ENCODE data around the gene PTGES3. TPM values are rescaled to one million over a fixed set of nuclear protein-coding genes. Genes with fewer than 3 reads are reported as not detected.

Gene PTGES3
- total RNA-seq, 1 experiment from 2014 or later, result 435 TPM

GRCh38 chr12:56694161-56694560 is 6.1 kb upstream of the PTGES3 start:
- Mint-ChIP-seq H3K4me1 (peaks cover 10 to 14% of the 10 kb centered on the region in 2 experiments), H3K4me3 (no peak overlapping the region), H3K27ac (no peak overlapping the region), H3K9me3 (no peaks in the 10 kb centered on the region), H3K36me3 (ENCODE audit: insufficient read depth in 1 of 3, low read depth in 3 of 3) (no peaks in the 10 kb centered on the region), H3K27me3 (ENCODE audit: low read depth) (peaks cover 1% of the 10 kb centered on the region; the same call in 1 of the 2 replicates)
- H3K14ac ChIP-seq (ENCODE audit: insufficient read depth, low read length), result no peak overlapping the region
- H3K9ac ChIP-seq (ENCODE audit: extremely low read depth, insufficient read length, low read length), result no peak overlapping the region
- H3K4ac ChIP-seq (ENCODE audit: low read depth, low read length), result no peak overlapping the region
- H2BK5ac ChIP-seq (ENCODE audit: insufficient read length, low read length), result no peak overlapping the region
- WGBS (ENCODE audit: extremely low coverage, insufficient read length, low lambda C conversion rate), result no CpG with 5 or more reads among the region's 5 CpGs
- no peak overlapping the region for H2BK120ac ChIP-seq (ENCODE audit: low read depth, low read length, poor library complexity, severe bottlenecking)
- no peak overlapping the region for H2BK12ac ChIP-seq (ENCODE audit: insufficient read length, low read depth, low read length)
- H2AK5ac ChIP-seq (ENCODE audit: insufficient read length, low read length), result no peak overlapping the region
- H3K23ac ChIP-seq (ENCODE audit: insufficient read length, low read depth, low read length), result no peak overlapping the region
- no peak overlapping the region for H2BK15ac ChIP-seq (ENCODE audit: low read depth, low read length)
- TF ChIP-seq CTCF (conservative IDR thresholded peaks at IDR 0.05), result no peak
- no peaks in the 10 kb centered on the region for H3K79me2 ChIP-seq (ENCODE audit: insufficient read depth, low read length)
- DNase-seq, result no peak
- no peaks in the 10 kb centered on the region for H3K4me1 ChIP-seq (ENCODE audit: insufficient read depth, low read length)
- H4K91ac ChIP-seq (ENCODE audit: insufficient read length, low read depth, low read length), result no peak overlapping the region
- no peak overlapping the region for H3K27ac ChIP-seq (ENCODE audit: insufficient read length, low read depth, low read length)
- no peaks in the 10 kb centered on the region for H3K23me2 ChIP-seq (ENCODE audit: insufficient read length, low read depth, low read length, poor library complexity, severe bottlenecking)
- no peaks in the 10 kb centered on the region for H3K79me1 ChIP-seq (ENCODE audit: insufficient read depth, low read depth, low read length, poor library complexity, severe bottlenecking)
- no peak overlapping the region for H2AFZ ChIP-seq (ENCODE audit: low read length)
- H3T11ph ChIP-seq (ENCODE audit: low read length), result no peak overlapping the region
- no peaks in the 10 kb centered on the region for H4K20me1 ChIP-seq (ENCODE audit: control insufficient read depth, insufficient read depth, insufficient read length)
- H3K9me3 ChIP-seq (ENCODE audit: control insufficient read depth, low read depth, low read length), result no peaks in the 10 kb centered on the region
- H4K8ac ChIP-seq (replicated peaks; ENCODE audit: insufficient read length, low read depth, low read length), result no peak overlapping the region
- no peak overlapping the region for H3K4me2 ChIP-seq (ENCODE audit: insufficient read depth, insufficient read length, low read length)
- no peaks in the 10 kb centered on the region for H3K27me3 ChIP-seq (ENCODE audit: insufficient read depth, low read length)
- H3K56ac ChIP-seq (ENCODE audit: insufficient read length, low read depth, low read length), result no peak overlapping the region
- H4K5ac ChIP-seq (ENCODE audit: insufficient read length, low read depth, low read length), result no peak overlapping the region
- H3K18ac ChIP-seq (ENCODE audit: insufficient read length, low read depth, low read length), result no peak overlapping the region
- no peak overlapping the region for H2BK20ac ChIP-seq (ENCODE audit: low read depth, low read length, poor library complexity, severe bottlenecking)

Measured in H9 (cell line).